Mammary epithelial cell (primary cell): ENCODE measurements around the gene PDGFC.

Experiments
- EZH2 ChIP-seq: IDR thresholded peaks from 2 replicates; pipeline ENCODE4 v1.6.1; 2012; ENCODE audit warnings: low read length, inconsistent platforms, borderline replicate concordance
- TF ChIP-seq, protein P1 (sequence below), 2 donors: IDR thresholded peaks in 1 of 2; conservative IDR thresholded peaks in 1 of 2; 2 replicates each; pipeline ENCODE4 v1.5.1; 2011 to 2012; ENCODE audit warnings: inconsistent platforms in 2 of 2, low read length in 2 of 2, mild to moderate bottlenecking in 2 of 2, control low read depth in 1 of 2, low read depth in 1 of 2; ENCODE audit not compliant: insufficient read depth in 1 of 2; ENCODE audit errors: extremely low read depth in 1 of 2

GRCh38 chr4:156751486-156751885 is 220.1 kb downstream of the PDGFC start:
- TF ChIP-seq, protein P1, sequence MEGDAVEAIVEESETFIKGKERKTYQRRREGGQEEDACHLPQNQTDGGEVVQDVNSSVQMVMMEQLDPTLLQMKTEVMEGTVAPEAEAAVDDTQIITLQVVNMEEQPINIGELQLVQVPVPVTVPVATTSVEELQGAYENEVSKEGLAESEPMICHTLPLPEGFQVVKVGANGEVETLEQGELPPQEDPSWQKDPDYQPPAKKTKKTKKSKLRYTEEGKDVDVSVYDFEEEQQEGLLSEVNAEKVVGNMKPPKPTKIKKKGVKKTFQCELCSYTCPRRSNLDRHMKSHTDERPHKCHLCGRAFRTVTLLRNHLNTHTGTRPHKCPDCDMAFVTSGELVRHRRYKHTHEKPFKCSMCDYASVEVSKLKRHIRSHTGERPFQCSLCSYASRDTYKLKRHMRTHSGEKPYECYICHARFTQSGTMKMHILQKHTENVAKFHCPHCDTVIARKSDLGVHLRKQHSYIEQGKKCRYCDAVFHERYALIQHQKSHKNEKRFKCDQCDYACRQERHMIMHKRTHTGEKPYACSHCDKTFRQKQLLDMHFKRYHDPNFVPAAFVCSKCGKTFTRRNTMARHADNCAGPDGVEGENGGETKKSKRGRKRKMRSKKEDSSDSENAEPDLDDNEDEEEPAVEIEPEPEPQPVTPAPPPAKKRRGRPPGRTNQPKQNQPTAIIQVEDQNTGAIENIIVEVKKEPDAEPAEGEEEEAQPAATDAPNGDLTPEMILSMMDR (conservative IDR thresholded peaks at IDR 0.05 in 1 of 2, IDR thresholded peaks at IDR 0.05 in 1 of 2; ENCODE audit: extremely low read depth in 1 of 2, insufficient read depth in 1 of 2, low read depth in 1 of 2, low read length in 2 of 2) = no peak
- no peak for TF ChIP-seq EZH2
